ENCODE data around the gene TSPAN13.

TSPAN13 gene

DNA sequence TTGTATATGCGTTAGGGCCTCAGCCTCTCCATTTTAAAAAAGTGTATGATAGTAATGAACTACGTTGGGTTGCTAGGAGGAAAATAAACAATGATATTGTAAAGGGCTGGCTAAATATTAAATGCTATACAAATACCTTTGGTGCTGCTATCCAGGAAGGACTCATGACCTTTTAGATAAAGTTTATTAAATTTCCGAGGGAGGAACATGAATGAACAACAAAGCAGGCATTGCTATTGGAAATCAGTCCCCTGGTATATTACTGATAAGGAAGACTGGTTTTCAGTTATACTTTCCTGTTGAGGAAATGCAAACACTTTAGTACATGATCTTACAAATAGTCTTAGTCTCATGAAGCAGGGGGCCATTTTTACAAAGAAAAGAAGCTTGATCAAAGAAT, 68.5 kb downstream of the TSPAN13 start:
- Histone ChIP-seq H3K4me3 (ENCODE audit: insufficient read length, low read depth) (no peak overlapping the region), H3K27me3 (ENCODE audit: insufficient read depth, insufficient read length) (no peaks in the 10 kb centered on the region), H3K4me1 (ENCODE audit: insufficient read depth, insufficient read length) (no peaks in the 10 kb centered on the region), H3K9me3 (ENCODE audit: insufficient read depth, low read length) (no peaks in the 10 kb centered on the region), H3K9ac (ENCODE audit: insufficient read length, low read depth) (no peak overlapping the region), H3K36me3 (ENCODE audit: insufficient read depth, insufficient read length, low read length) (no peaks in the 10 kb centered on the region)
- TF ChIP-seq YY1 (IDR thresholded peaks at IDR 0.05; ENCODE audit: insufficient read depth, insufficient read length) (no peak), SUZ12 (IDR thresholded peaks at IDR 0.05; ENCODE audit: extremely low read depth, insufficient read depth, insufficient read length) (no peak), ZNF274 (IDR thresholded peaks at IDR 0.05; ENCODE audit: low read depth, low read length) (no peak)
- DNase-seq (ENCODE audit: low read depth, low spot score) = no peak

DNA sequence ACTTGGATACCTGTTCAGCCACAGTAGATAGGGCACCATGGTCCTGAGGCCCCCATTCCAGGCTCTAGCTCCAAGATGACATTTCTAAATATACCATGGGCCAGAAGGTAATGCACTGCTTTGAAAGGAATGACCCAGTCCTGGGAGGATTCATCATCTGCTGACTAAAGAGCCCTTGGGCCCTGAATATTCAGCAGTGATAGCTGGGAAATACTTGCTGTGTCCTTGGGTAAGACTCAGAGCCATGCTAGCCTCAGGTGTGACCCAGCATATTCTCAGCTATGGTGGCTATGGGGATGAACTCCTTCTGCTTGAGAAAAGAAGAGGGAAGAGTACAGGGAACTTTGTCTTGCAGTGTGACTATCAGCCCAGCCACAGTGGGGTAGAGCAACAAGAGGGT, 72.5 kb downstream of the TSPAN13 start:
- TF ChIP-seq SUZ12 (IDR thresholded peaks at IDR 0.05; ENCODE audit: extremely low read depth, insufficient read depth, insufficient read length) = no peak
- no peak for TF ChIP-seq ZNF274 (IDR thresholded peaks at IDR 0.05; ENCODE audit: low read depth, low read length)
- TF ChIP-seq YY1 (IDR thresholded peaks at IDR 0.05; ENCODE audit: insufficient read depth, insufficient read length) = no peak
- H3K4me1 ChIP-seq (ENCODE audit: insufficient read depth, insufficient read length) = no peaks in the 10 kb centered on the region
- H3K36me3 ChIP-seq (ENCODE audit: insufficient read depth, insufficient read length, low read length) = no peaks in the 10 kb centered on the region
- DNase-seq (ENCODE audit: low read depth, low spot score) = no peak
- no peaks in the 10 kb centered on the region for H3K9me3 ChIP-seq (ENCODE audit: insufficient read depth, low read length)
- H3K9ac ChIP-seq (ENCODE audit: insufficient read length, low read depth) = no peak overlapping the region
- no peaks in the 10 kb centered on the region for H3K27me3 ChIP-seq (ENCODE audit: insufficient read depth, insufficient read length)
- no peak overlapping the region for H3K4me3 ChIP-seq (ENCODE audit: insufficient read length, low read depth)

DNA sequence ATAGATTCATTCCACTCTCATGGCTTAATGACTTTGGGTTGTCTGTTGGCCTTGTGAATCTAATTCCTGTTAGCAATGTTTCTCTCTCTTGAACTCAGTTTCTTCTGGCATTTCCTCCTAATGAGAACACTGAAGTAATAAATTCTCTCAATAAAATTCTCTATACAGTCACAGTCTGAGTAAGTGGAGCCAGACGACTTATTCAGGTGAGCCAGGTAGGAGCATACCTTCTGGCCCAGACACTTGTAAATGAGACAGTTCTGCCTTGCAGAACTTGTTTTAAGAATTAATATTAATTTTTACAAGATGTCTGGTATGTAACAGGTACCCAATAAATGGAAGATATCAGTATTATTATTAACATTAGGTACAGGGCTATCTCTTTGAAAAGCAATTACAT, 79.8 kb downstream of the TSPAN13 start:
- Histone ChIP-seq H3K9me3 (ENCODE audit: insufficient read depth, low read length) (no peaks in the 10 kb centered on the region), H3K36me3 (ENCODE audit: insufficient read depth, insufficient read length, low read length) (no peaks in the 10 kb centered on the region), H3K4me1 (ENCODE audit: insufficient read depth, insufficient read length) (no peaks in the 10 kb centered on the region), H3K27me3 (ENCODE audit: insufficient read depth, insufficient read length) (no peaks in the 10 kb centered on the region), H3K4me3 (ENCODE audit: insufficient read length, low read depth) (no peak overlapping the region), H3K9ac (ENCODE audit: insufficient read length, low read depth) (no peak overlapping the region)
- no peak for DNase-seq (ENCODE audit: low read depth, low spot score)
- no peak for TF ChIP-seq SUZ12 (IDR thresholded peaks at IDR 0.05; ENCODE audit: extremely low read depth, insufficient read depth, insufficient read length)
- TF ChIP-seq ZNF274 (IDR thresholded peaks at IDR 0.05; ENCODE audit: low read depth, low read length) = no peak
- TF ChIP-seq YY1 (IDR thresholded peaks at IDR 0.05; ENCODE audit: insufficient read depth, insufficient read length) = no peak
